ENCODE results near the gene ATP6V1B1. TPM values are rescaled to one million over a fixed set of nuclear protein-coding genes. Genes with fewer than 3 reads are reported as not detected.

Gene ATP6V1B1
- total and polyA plus RNA-seq, 9 of the 15 experiments (the other 6 are each of a cell fraction or from before 2014, with no cell fraction given): not detected

GRCh38 chr2:70994009-70994698 is 58.5 kb downstream of the ATP6V1B1 start (continued):
- TF ChIP-seq TRIM25 (IDR thresholded peaks at IDR 0.05; ENCODE audit: borderline replicate concordance) (no peak), ZNF75A (CRISPR knock-in tag; IDR thresholded peaks at IDR 0.05) (no peak), NCOA6 (IDR thresholded peaks at IDR 0.05) (no peak), TRIM24 (IDR thresholded peaks at IDR 0.05) (no peak), BCL6 (CRISPR knock-in tag; IDR thresholded peaks at IDR 0.05) (no peak), SMAD4 (CRISPR knock-in tag; conservative IDR thresholded peaks at IDR 0.05) (peak; percentile 60; the same call in 1 of the 2 replicates), FOXP1 (CRISPR knock-in tag; IDR thresholded peaks at IDR 0.05) (no peak), EGR1 (conservative IDR thresholded peaks at IDR 0.05) (peak; percentile 92), ZBTB40 (IDR thresholded peaks at IDR 0.05) (peak; percentile 55; the same call in 1 of the 2 replicates), ZBTB40 (CRISPR knock-in tag; IDR thresholded peaks at IDR 0.05) (no peak), MXI1 (IDR thresholded peaks at IDR 0.05; ENCODE audit: low read depth, low read length) (no peak), UBTF (IDR thresholded peaks at IDR 0.05; ENCODE audit: borderline replicate concordance in 1 of 2, low read depth in 2 of 2, low read length in 2 of 2) (peak in 1 of 2 experiments; percentile 68; a peak in 1 of 4 replicates), NR2C2 (CRISPR knock-in tag; IDR thresholded peaks at IDR 0.05) (no peak), NR2C2 (tag; IDR thresholded peaks at IDR 0.05) (0 out of 2 replicates have a peak, but pooled peaks have one; percentile 22), L3MBTL2 (IDR thresholded peaks at IDR 0.05) (peak; percentile 5; the same call in 1 of the 2 replicates), HDAC1 (IDR thresholded peaks at IDR 0.05) (peak in 1 of 2 experiments; percentile 77; a peak in 2 of 4 replicates)
